Panc1 (cell line): ENCODE results near the gene ADGRG2. TPM values are rescaled to one million over a fixed set of nuclear protein-coding genes. Genes with fewer than 3 reads are reported as not detected.

Experiments used
- ATAC-seq: fragments of 200-7000 bp; cut with Tn5 transposase; 2 replicates; pipeline ENCODE4 v1.9.1; 2020; ENCODE audit warnings: mild to moderate bottlenecking, moderate library complexity
- BruUV-seq: library from RNA; stranded (reverse); fragments of 400-500 nt; replicated peaks from 2 replicates; lab custom pipeline; 2021; lab: Mats Ljungman, UMichigan
- CTCF ChIA-PET: fragments of 300-600 bp; sonication (Branson Sonifier 250); formaldehyde crosslinking; loops from one replicate; lab custom pipeline; 2022; ENCODE audit warnings: antibody characterized with exemption; lab: Charles Lee
- POLR2A ChIA-PET: fragments of 300-600 bp; sonication (Branson Sonifier 250); formaldehyde crosslinking; loops from one replicate; lab custom pipeline; 2022; ENCODE audit warnings: antibody characterized with exemption; lab: Charles Lee
- DNase-seq: peaks from one replicate; pipeline ENCODE4 v3.0.0-alpha.2; 2010; ENCODE audit warnings: low read depth, low spot score
- H3K27ac ChIP-seq: 2 replicates; pipeline ENCODE4 v1.5.1; 2011; ENCODE audit warnings: mild to moderate bottlenecking, low read length, inconsistent platforms
- H3K27me3 ChIP-seq: fragments of 200-500 bp; sonication (Bioruptor generic); 2 replicates; pipeline ENCODE4 v1.6.0; 2014; ENCODE audit warnings: low read length, inconsistent platforms; ENCODE audit not compliant: control insufficient read depth, insufficient read depth
- H3K36me3 ChIP-seq: fragments of 200-500 bp; sonication (Bioruptor generic); 2 replicates; pipeline ENCODE4 v1.5.1; 2014; ENCODE audit warnings: inconsistent platforms, mild to moderate bottlenecking, low read length, moderate library complexity; ENCODE audit not compliant: control insufficient read depth, insufficient read depth
- H3K4me1 ChIP-seq: 2 replicates; pipeline ENCODE4 v1.5.1; 2011; ENCODE audit warnings: inconsistent platforms, mild to moderate bottlenecking, low read length, moderate library complexity; ENCODE audit not compliant: control insufficient read depth, insufficient read depth
- H3K4me3 ChIP-seq, 2 experiments: 2 replicates each; pipeline ENCODE4 v1.5.1; 2011 to 2012; ENCODE audit warnings: low read depth in 2 of 2, low read length in 2 of 2, mild to moderate bottlenecking in 2 of 2, inconsistent platforms in 1 of 2, moderate library complexity in 1 of 2
- H3K9me3 ChIP-seq: fragments of 200-500 bp; sonication (Bioruptor generic); 2 replicates; pipeline ENCODE4 v1.5.1; 2014; ENCODE audit warnings: low read depth, mild to moderate bottlenecking, inconsistent platforms, low read length, moderate library complexity; ENCODE audit not compliant: control insufficient read depth, insufficient read depth
- CTCF ChIP-seq: fragments of 450-650 bp; IDR thresholded peaks from 2 replicates; pipeline ENCODE4 v1.5.1; 2017; ENCODE audit warnings: mild to moderate bottlenecking
- POLR2AphosphoS5 ChIP-seq: IDR thresholded peaks from 2 replicates; pipeline ENCODE4 v1.6.1; 2012; ENCODE audit warnings: mild to moderate bottlenecking, low read depth, low read length, moderate library complexity
- REST ChIP-seq, 2 experiments: IDR thresholded peaks; 2 replicates each; pipeline ENCODE4 v1.6.1; 2011 to 2012; ENCODE audit warnings: low read depth in 2 of 2, control low read depth in 1 of 2, low read length in 1 of 2, mild to moderate bottlenecking in 1 of 2, moderate library complexity in 1 of 2; ENCODE audit not compliant: insufficient read depth in 1 of 2
- SIN3A ChIP-seq: IDR thresholded peaks from 2 replicates; pipeline ENCODE4 v1.6.1; 2012; ENCODE audit warnings: low read depth, mild to moderate bottlenecking, low read length, moderate library complexity, borderline replicate concordance; ENCODE audit not compliant: insufficient read depth
- TCF7L2 ChIP-seq: IDR thresholded peaks from 2 replicates; pipeline ENCODE4 v1.6.1; 2011; ENCODE audit warnings: mild to moderate bottlenecking, low read depth, low read length, inconsistent platforms
- in situ Hi-C: cut with HindIII; loops from 2 replicates; pipeline ENCODE4 v1.10.0; 2016; ENCODE audit warnings: low sequenced_read_pairs, low pct_unique_long_range_greater_than_20kb
- intact Hi-C: fragments of 100-400 bp; cut with micrococcal nuclease; formaldehyde crosslinking; loops from one replicate; pipeline ENCODE4 v1.10.0; 2022; ENCODE audit not compliant: unreplicated experiment
- total RNA-seq: library from RNA; stranded (reverse); gene quantifications from one replicate; pipeline ENCODE4 v1.2.1, GENCODE V29; 2021; ENCODE audit not compliant: unreplicated experiment

The ADGRG2 gene
- total RNA-seq, 1 experiment from 2014 or later = 2.0 TPM

GRCh38 chrX:18941896-18942295, 180.4 kb downstream of the ADGRG2 start:
- ATAC-seq (no peak), DNase-seq (no peak)
- ChIA-PET CTCF (interaction anchor here (0.7 kb wide), 1 partner anchor 42 kb away, joined by 3 read pairs; the partner anchor contains the start of gene PHKA2), POLR2A (no interaction called here)
- no peak overlapping the region for H3K4me3 ChIP-seq
- no peak for TF ChIP-seq POLR2AphosphoS5
- TF ChIP-seq SIN3A = no peak
- no peak for TF ChIP-seq TCF7L2
- no peak for TF ChIP-seq REST (IDR thresholded peaks at IDR 0.05; ENCODE audit: insufficient read depth in 1 of 2, low read depth in 2 of 2, low read length in 1 of 2)
- no peak for TF ChIP-seq CTCF
- no peaks in the 10 kb centered on the region for H3K36me3 ChIP-seq
- H3K9me3 ChIP-seq = no peaks in the 10 kb centered on the region
- in situ Hi-C loops (no loop called here), intact Hi-C loops (no loop called here)
- H3K27ac ChIP-seq = no peak overlapping the region
- H3K4me1 ChIP-seq = no peaks in the 10 kb centered on the region
- BruUV-seq = no TSS peak
- H3K27me3 ChIP-seq = no peaks in the 10 kb centered on the region

Other genes with a start within 250 kb of the ADGRG2 start
- gene PHKA2, start 138.4 kb downstream of the ADGRG2 start, total RNA-seq = 20.6 TPM
- 149 TPM for gene PDHA1, start 221.5 kb upstream of the ADGRG2 start, total RNA-seq